Ovary (tissue), 9 donors: ENCODE results near the gene BUD13. TPM values are rescaled to one million over a fixed set of nuclear protein-coding genes. Genes with fewer than 3 reads are reported as not detected.

ENCODE experiments used
- DNase-seq, 5 donors: peaks; one replicate each; pipeline ENCODE4 v3.0.0-alpha.2; 2019 to 2020
- H3K27ac ChIP-seq, 2 donors: fragments of 200-600 bp; one replicate each; pipeline versions ENCODE4 v1.5.1 to v1.8.0; 2019 to 2022
- H3K27me3 ChIP-seq: fragments of 200-600 bp; one replicate; pipeline ENCODE4 v1.8.0; 2022
- H3K36me3 ChIP-seq: fragments of 200-600 bp; sonication (generic); one replicate; pipeline ENCODE4 v1.5.1; 2019
- H3K4me1 ChIP-seq: one replicate; pipeline ENCODE4 v1.8.1; 2013; ENCODE audit warnings: mild to moderate bottlenecking, moderate library complexity; ENCODE audit not compliant: insufficient read depth
- H3K4me3 ChIP-seq: fragments of 200-600 bp; sonication (generic); one replicate; pipeline ENCODE4 v1.5.1; 2017
- H3K9me3 ChIP-seq, 2 donors: fragments of 200-600 bp in 1 of 2; sonication (generic) in 1 of 2; one replicate each; pipeline versions ENCODE4 v1.5.1 to v1.8.1; 2013 to 2019; ENCODE audit warnings: mild to moderate bottlenecking in 1 of 2, moderate library complexity in 1 of 2
- EP300 ChIP-seq: sonication (generic); formaldehyde crosslinking; IDR thresholded peaks from one replicate; pipeline ENCODE4 v1.6.1; 2017; ENCODE audit warnings: antibody characterized with exemption
- POLR2A ChIP-seq: fragments of 450-650 bp; IDR thresholded peaks from one replicate; pipeline ENCODE4 v1.6.1; 2017; ENCODE audit warnings: antibody characterized with exemption, mild to moderate bottlenecking, moderate library complexity
- WGBS, 3 donors: extraction: QIAGEN DNeasy Blood & Tissue Kit in 1 of 3; methylation state at CpG; one replicate each; pipeline versions ENCODE4 v1.1.5 to v1.1.7; 2013 to 2017; 5-methylcytosine and 5-hydroxymethylcytosine counted together
- intact Hi-C, 4 donors: fragments of 100-400 bp; cut with DNase I; formaldehyde crosslinking; loops; one replicate each; pipeline versions ENCODE4 v1.11.0 to v1.15.1; 2022 to 2023
- polyA plus RNA-seq, 2 donors: library from polyadenylated mRNA; stranded (reverse); fragments of 200-250 nt in 1 of 2; fragments of 350-450 nt in 1 of 2; fragmentation: Illumina TruSeq in 1 of 2; extraction: RNeasy Lipid Tissue Mini Kit (QIAGEN cat#74804) in 1 of 2; gene quantifications; one replicate each; pipeline ENCODE4 v1.2.3, GENCODE V29; 2013 to 2014
- total RNA-seq, 7 donors: library from RNA; depleted of rRNA in 2 of 7; stranded (reverse); fragments of >200 nt in 2 of 7; fragmentation: NEBNext Ultra II Directional in 3 of 7; extraction: Animal tissue kit (Norgen Biotek cat#: 25700) in 3 of 7; gene quantifications; one replicate each; pipeline versions ENCODE4 v1.1.0 to v1.2.4, GENCODE V29; 2016 to 2023
- TF ChIP-seq, protein P1 (sequence below), 3 donors: fragments of 450-650 bp in 2 of 3; fragments of 200-600 bp in 1 of 3; IDR thresholded peaks; one replicate each; pipeline versions ENCODE4 v1.5.1 to v1.8.0; 2016 to 2022; ENCODE audit warnings: antibody characterized with exemption in 3 of 3, mild to moderate bottlenecking in 1 of 3
- donor health status: DM: no; HTN: no; CAD: no; lungs with moderate emphysema.
- donor health status: DM: no; HTN: no; CAD: no.
- donor health status: Bipolar disorder and iron deficiency.
- donor health status: DM: yes; HTN: yes; CAD: no.
- donor health status: DM: no; HTN: no; CAD: no.
- donor health status: DM: yes; HTN: yes; CAD: no.

BUD13 gene
- total and polyA plus RNA-seq, 9 donors = 14.3 to 25.0 (median 17.0) TPM

GRCh38 chr11:116716621-116717020, 56.2 kb downstream of the BUD13 start:
- Histone ChIP-seq H3K4me3 (no peak overlapping the region), H3K4me1 (no peaks in the 10 kb centered on the region), H3K36me3 (no peaks in the 10 kb centered on the region), H3K27ac (no peak overlapping the region), H3K9me3 (no peaks in the 10 kb centered on the region), H3K27me3 (no peaks in the 10 kb centered on the region)
- 90 to 96% (median 92%) methylated on average over 4 of the region's 4 CpGs for WGBS, 3 donors
- intact Hi-C loops = no loop called here
- DNase-seq = no peak
- TF ChIP-seq POLR2A = no peak
- TF ChIP-seq, protein P1, sequence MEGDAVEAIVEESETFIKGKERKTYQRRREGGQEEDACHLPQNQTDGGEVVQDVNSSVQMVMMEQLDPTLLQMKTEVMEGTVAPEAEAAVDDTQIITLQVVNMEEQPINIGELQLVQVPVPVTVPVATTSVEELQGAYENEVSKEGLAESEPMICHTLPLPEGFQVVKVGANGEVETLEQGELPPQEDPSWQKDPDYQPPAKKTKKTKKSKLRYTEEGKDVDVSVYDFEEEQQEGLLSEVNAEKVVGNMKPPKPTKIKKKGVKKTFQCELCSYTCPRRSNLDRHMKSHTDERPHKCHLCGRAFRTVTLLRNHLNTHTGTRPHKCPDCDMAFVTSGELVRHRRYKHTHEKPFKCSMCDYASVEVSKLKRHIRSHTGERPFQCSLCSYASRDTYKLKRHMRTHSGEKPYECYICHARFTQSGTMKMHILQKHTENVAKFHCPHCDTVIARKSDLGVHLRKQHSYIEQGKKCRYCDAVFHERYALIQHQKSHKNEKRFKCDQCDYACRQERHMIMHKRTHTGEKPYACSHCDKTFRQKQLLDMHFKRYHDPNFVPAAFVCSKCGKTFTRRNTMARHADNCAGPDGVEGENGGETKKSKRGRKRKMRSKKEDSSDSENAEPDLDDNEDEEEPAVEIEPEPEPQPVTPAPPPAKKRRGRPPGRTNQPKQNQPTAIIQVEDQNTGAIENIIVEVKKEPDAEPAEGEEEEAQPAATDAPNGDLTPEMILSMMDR (IDR thresholded peaks at IDR 0.05) = no peak
- no peak for TF ChIP-seq EP300

DNA sequence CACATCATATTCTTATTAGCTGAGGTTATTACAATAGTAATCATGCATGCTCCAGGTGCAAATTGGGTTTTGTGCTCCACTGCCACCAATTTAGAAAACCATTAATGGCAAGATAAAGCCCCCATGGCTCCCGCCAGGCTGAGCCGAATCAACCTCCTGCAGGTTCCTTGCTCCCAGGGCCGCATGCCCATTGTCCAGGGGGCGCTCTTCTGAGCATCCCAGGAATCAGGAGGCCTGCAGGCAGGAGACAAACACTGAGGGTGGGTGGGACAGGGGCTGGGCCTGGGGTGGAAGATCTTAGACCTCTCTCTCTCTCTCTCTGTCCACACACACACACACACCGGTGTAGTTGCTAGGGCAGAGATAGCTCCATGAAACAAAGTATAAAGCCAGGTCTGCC, 57.4 kb downstream of the BUD13 start:
- Histone ChIP-seq H3K36me3 (no peaks in the 10 kb centered on the region), H3K4me3 (no peak overlapping the region), H3K27me3 (no peaks in the 10 kb centered on the region), H3K9me3 (no peaks in the 10 kb centered on the region), H3K27ac (no peak overlapping the region), H3K4me1 (no peaks in the 10 kb centered on the region)
- intact Hi-C loops = no loop called here
- WGBS, 3 donors = 83 to 88% (median 86%) methylated on average over 5 of the region's 5 CpGs
- DNase-seq = no peak
- TF ChIP-seq, protein P1 (IDR thresholded peaks at IDR 0.05) = no peak
- TF ChIP-seq POLR2A (no peak), EP300 (no peak)

DNA sequence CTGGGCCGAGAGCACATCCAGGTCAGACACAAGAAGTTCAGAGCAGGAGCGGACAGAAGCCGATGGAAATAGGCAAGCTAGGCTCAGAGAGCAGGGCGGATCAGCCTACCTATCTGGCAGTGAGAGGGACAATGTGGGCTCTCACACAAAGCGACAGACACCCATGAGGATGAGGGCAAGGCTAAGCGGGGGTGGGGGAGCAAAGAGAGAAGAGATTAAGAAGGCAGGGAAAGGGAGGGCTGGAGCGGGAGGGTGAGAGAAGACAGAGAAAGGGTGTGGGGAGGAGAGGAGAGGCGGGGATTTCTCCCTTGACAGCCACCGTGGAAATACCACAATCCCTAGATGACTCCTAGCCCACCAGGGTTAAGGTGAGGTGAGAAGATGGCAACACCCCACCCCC, 57.9 kb downstream of the BUD13 start:
- Histone ChIP-seq H3K4me3 (no peak overlapping the region), H3K27me3 (no peaks in the 10 kb centered on the region), H3K4me1 (no peaks in the 10 kb centered on the region), H3K36me3 (no peaks in the 10 kb centered on the region), H3K9me3 (no peaks in the 10 kb centered on the region), H3K27ac (no peak overlapping the region)
- DNase-seq = no peak
- WGBS, 3 donors = 82 to 89% (median 85%) methylated on average over 9 of the region's 9 CpGs
- intact Hi-C loops = no loop called here
- TF ChIP-seq EP300 (no peak), POLR2A (no peak)
- TF ChIP-seq, protein P1 (IDR thresholded peaks at IDR 0.05) = no peak

DNA sequence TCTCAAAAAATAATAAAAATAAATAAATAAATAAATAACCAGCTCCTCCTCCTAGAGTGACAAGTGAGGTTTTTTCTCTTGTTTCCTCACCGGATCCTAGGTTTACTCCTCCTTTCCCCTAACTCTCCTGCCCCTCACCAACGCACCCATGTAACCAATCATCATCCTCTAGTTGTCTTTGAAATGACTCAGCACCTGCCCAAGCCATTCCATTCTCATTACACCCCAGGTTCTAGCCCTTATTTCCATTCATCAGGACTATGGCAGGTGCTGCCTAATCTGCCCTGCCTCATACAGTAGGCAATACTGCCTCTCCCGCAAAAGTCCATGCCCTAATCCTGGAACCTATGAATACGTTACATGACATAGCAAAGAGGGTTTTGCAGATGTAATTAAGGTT, 60.4 kb downstream of the BUD13 start:
- no peaks in the 10 kb centered on the region for H3K36me3 ChIP-seq
- TF ChIP-seq EP300 (no peak), POLR2A (no peak)
- TF ChIP-seq, protein P1 (IDR thresholded peaks at IDR 0.05) = no peak
- intact Hi-C loops = no loop called here
- H3K9me3 ChIP-seq = no peaks in the 10 kb centered on the region
- no peaks in the 10 kb centered on the region for H3K27me3 ChIP-seq
- no peak overlapping the region for H3K27ac ChIP-seq
- H3K4me1 ChIP-seq = no peaks in the 10 kb centered on the region
- 91 to 96% (median 93%) methylated on average over 4 of the region's 4 CpGs for WGBS, 3 donors
- no peak for DNase-seq
- no peak overlapping the region for H3K4me3 ChIP-seq

- TF ChIP-seq POLR2A (no peak), EP300 (no peak)
- TF ChIP-seq, protein P1 (IDR thresholded peaks at IDR 0.05) = no peak
- intact Hi-C loops = no loop called here
- Histone ChIP-seq H3K9me3 (no peaks in the 10 kb centered on the region), H3K4me3 (no peak overlapping the region), H3K36me3 (no peaks in the 10 kb centered on the region), H3K27me3 (no peaks in the 10 kb centered on the region), H3K27ac (no peak overlapping the region), H3K4me1 (no peaks in the 10 kb centered on the region)
- 64 to 94% (median 84%) methylated on average over 4 of the region's 4 CpGs for WGBS, 3 donors
- DNase-seq = no peak
Measured at GRCh38 chr11:116710762-116711161, 62.0 kb downstream of the BUD13 start.
